SU-DHL-6 (cell line): Measurements from ENCODE around the gene RAPGEF6.

Source experiments
- H2AFZ ChIP-seq: fragments of 200-600 bp; sonication (generic); 2 replicates; pipeline ENCODE4 v1.6.1; 2014; ENCODE audit warnings: low read depth, mild to moderate bottlenecking, moderate library complexity, mixed read lengths, antibody characterized with exemption, low read length; ENCODE audit not compliant: severe bottlenecking
- H3F3A ChIP-seq: fragments of 200-600 bp; shearing (Covaris generic); 2 replicates; pipeline ENCODE4 v1.6.0; 2016; ENCODE audit warnings: antibody characterized with exemption, mild to moderate bottlenecking; ENCODE audit not compliant: insufficient read depth
- H3K27ac ChIP-seq: fragments of 200-600 bp; sonication (generic); 2 replicates; pipeline ENCODE4 v1.5.1; 2016; ENCODE audit warnings: low read depth, mild to moderate bottlenecking, low read length, moderate library complexity, mixed read lengths
- H3K27me3 ChIP-seq: fragments of 200-600 bp; sonication (generic), shearing (Covaris generic); 2 replicates; pipeline ENCODE4 v1.6.0; 2014; ENCODE audit warnings: mild to moderate bottlenecking, low read length
- H3K36me3 ChIP-seq: fragments of 200-600 bp; sonication (generic); 2 replicates; pipeline ENCODE4 v1.6.1; 2014; ENCODE audit warnings: mild to moderate bottlenecking, low read length, mixed read lengths
- H3K4me2 ChIP-seq: fragments of 300-600, 200-600 bp; shearing (Covaris generic), sonication (generic); 2 replicates; pipeline ENCODE4 v1.6.0; 2014; ENCODE audit warnings: low read length, low read depth, mild to moderate bottlenecking; ENCODE audit not compliant: poor library complexity, severe bottlenecking
- H3K4me3 ChIP-seq: fragments of 200-600 bp; sonication (generic); 2 replicates; pipeline ENCODE4 v1.5.1; 2014; ENCODE audit warnings: antibody characterized with exemption, low read length, mild to moderate bottlenecking, mixed read lengths; ENCODE audit not compliant: insufficient read depth, poor library complexity, severe bottlenecking
- H3K79me2 ChIP-seq: fragments of 200-600 bp; sonication (generic); 2 replicates; pipeline ENCODE4 v1.6.1; 2014; ENCODE audit warnings: mild to moderate bottlenecking, low read length, moderate library complexity; ENCODE audit not compliant: insufficient read depth
- H3K9ac ChIP-seq: fragments of 200-600 bp; sonication (generic); 2 replicates; pipeline ENCODE4 v1.7.0; 2014; ENCODE audit warnings: mild to moderate bottlenecking, low read length
- H3K9me2 ChIP-seq: fragments of 200-600 bp; sonication (generic); replicated peaks from 2 replicates; pipeline ENCODE4 v1.6.1; 2014; ENCODE audit warnings: low read length; ENCODE audit not compliant: insufficient read depth
- H3K9me3 ChIP-seq: fragments of 200-600 bp; sonication (generic); 2 replicates; pipeline ENCODE4 v1.6.1; 2014; ENCODE audit warnings: low read length, mixed read lengths; ENCODE audit not compliant: insufficient read depth
- H4K20me1 ChIP-seq: fragments of 200-600 bp; sonication (generic); 2 replicates; pipeline ENCODE4 v1.6.1; 2014; ENCODE audit warnings: low read depth, mild to moderate bottlenecking, antibody characterized with exemption, low read length, moderate library complexity, mixed read lengths
- CTCF ChIP-seq: fragments of 200-600 bp; sonication (generic); IDR thresholded peaks from one replicate; pipeline ENCODE4 v1.5.1; 2017; ENCODE audit warnings: antibody characterized with exemption, mild to moderate bottlenecking, low read length, moderate library complexity; ENCODE audit not compliant: insufficient read depth, poor library complexity, severe bottlenecking
- EZH2phosphoT487 ChIP-seq: fragments of 200-600 bp; sonication (generic), shearing (Covaris generic); conservative IDR thresholded peaks from 2 replicates; pipeline ENCODE4 v1.6.1; 2018; ENCODE audit warnings: mild to moderate bottlenecking, antibody characterized with exemption, low read length, moderate library complexity, mixed read lengths

Gene RAPGEF6

DNA sequence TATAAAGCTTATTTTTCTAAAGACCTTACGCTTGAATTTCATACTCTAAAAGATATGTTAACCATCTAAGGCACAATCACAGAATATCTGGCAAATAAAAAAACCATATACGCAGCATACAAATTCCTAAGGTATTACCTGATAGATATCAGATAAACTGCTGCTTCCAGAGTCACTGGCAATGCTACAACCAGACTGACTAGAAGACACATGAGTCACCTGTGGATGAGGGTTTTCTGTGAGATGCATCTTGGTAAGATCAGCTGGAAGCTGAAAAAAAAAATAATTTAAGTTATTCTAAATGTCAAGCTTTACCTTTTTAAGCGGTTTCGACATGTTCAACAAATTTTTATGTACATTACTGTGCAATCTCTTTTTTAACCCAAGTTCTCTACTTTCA lies 113.8 kb downstream of the RAPGEF6 start:
- Histone ChIP-seq H3K79me2 (no peaks in the 10 kb centered on the region), H3K9ac (no peak overlapping the region), H4K20me1 (peaks cover 3% of the 10 kb centered on the region; the same call in 1 of the 2 replicates), H3K36me3 (peaks cover 21% of the 10 kb centered on the region; the same call in 1 of the 2 replicates), H3K4me3 (no peak overlapping the region), H3K9me2 (no peaks in the 10 kb centered on the region), H2AFZ (no peak overlapping the region), H3F3A (no peaks in the 10 kb centered on the region), H3K27ac (no peak overlapping the region), H3K27me3 (no peaks in the 10 kb centered on the region), H3K4me2 (no peak overlapping the region), H3K9me3 (no peaks in the 10 kb centered on the region)
- TF ChIP-seq CTCF (no peak), EZH2phosphoT487 (no peak)

GRCh38 chr5:131515348-131515747 lies 119.7 kb downstream of the RAPGEF6 start:
- Histone ChIP-seq H3K9me3 (no peaks in the 10 kb centered on the region), H3K27ac (no peak overlapping the region), H3K79me2 (no peaks in the 10 kb centered on the region), H3K36me3 (peaks cover 13% of the 10 kb centered on the region; the same call in 1 of the 2 replicates), H3F3A (no peaks in the 10 kb centered on the region), H2AFZ (no peak overlapping the region), H4K20me1 (no peaks in the 10 kb centered on the region), H3K9me2 (no peaks in the 10 kb centered on the region), H3K4me2 (no peak overlapping the region), H3K4me3 (no peak overlapping the region), H3K27me3 (no peaks in the 10 kb centered on the region), H3K9ac (no peak overlapping the region)
- TF ChIP-seq EZH2phosphoT487 = no peak
- TF ChIP-seq CTCF = no peak

- Histone ChIP-seq H3K36me3 (peaks cover 16% of the 10 kb centered on the region; the same call in 1 of the 2 replicates), H3K4me2 (no peak overlapping the region), H3K79me2 (no peaks in the 10 kb centered on the region)
Observed at GRCh38 chr5:131514316-131515283, 120.4 kb downstream of the RAPGEF6 start.

More at GRCh38 chr5:131514316-131515283, 120.4 kb downstream of the RAPGEF6 start:
- H3K4me3 ChIP-seq = no peak overlapping the region
- no peak overlapping the region for H2AFZ ChIP-seq
- no peak overlapping the region for H3K27ac ChIP-seq
- no peaks in the 10 kb centered on the region for H3F3A ChIP-seq
- no peak for TF ChIP-seq CTCF
- no peak for TF ChIP-seq EZH2phosphoT487
- no peaks in the 10 kb centered on the region for H3K9me3 ChIP-seq
- H3K9me2 ChIP-seq = no peaks in the 10 kb centered on the region
- no peaks in the 10 kb centered on the region for H4K20me1 ChIP-seq
- H3K9ac ChIP-seq = no peak overlapping the region
- H3K27me3 ChIP-seq = no peaks in the 10 kb centered on the region
